Spleen (tissue), 11 donors: Measurements from ENCODE around the gene MRPL47. TPM values are rescaled to one million over a fixed set of nuclear protein-coding genes. Genes with fewer than 3 reads are reported as not detected.

Experiments
- DNase-seq: peaks from one replicate; pipeline ENCODE4 v3.0.0-alpha.2; 2020
- H3K27ac ChIP-seq, 8 donors: fragments of 200-600 bp; sonication (generic) in 7 of 8; 1 replicate in 4 of 8; 2 replicates in 4 of 8; pipeline versions ENCODE4 v1.5.0 to v1.8.0; 2016 to 2021; ENCODE audit warnings: inconsistent platforms in 4 of 8, mild to moderate bottlenecking in 4 of 8, moderate library complexity in 1 of 8
- H3K27me3 ChIP-seq, 7 donors: fragments of 200-600 bp; sonication (generic) in 6 of 7; replicated peaks in 1 of 7; 1 replicate in 4 of 7; 2 replicates in 3 of 7; pipeline versions ENCODE4 v1.5.0 to v1.8.0; 2016 to 2021; ENCODE audit warnings: inconsistent platforms in 3 of 7, mild to moderate bottlenecking in 1 of 7
- H3K36me3 ChIP-seq, 6 donors: fragments of 200-600 bp; sonication (generic) in 5 of 6; 1 replicate in 4 of 6; 2 replicates in 2 of 6; pipeline versions ENCODE4 v1.5.0 to v1.8.0; 2016 to 2021; ENCODE audit warnings: inconsistent platforms in 2 of 6
- H3K4me1 ChIP-seq, 6 donors: fragments of 200-600 bp; sonication (generic) in 5 of 6; 1 replicate in 3 of 6; 2 replicates in 3 of 6; pipeline versions ENCODE4 v1.5.0 to v1.8.0; 2016 to 2021; ENCODE audit warnings: inconsistent platforms in 3 of 6
- H3K4me3 ChIP-seq, 8 donors: fragments of 200-600 bp; sonication (generic) in 7 of 8; 1 replicate in 4 of 8; 2 replicates in 4 of 8; pipeline versions ENCODE4 v1.5.0 to v1.8.0; 2016 to 2021; ENCODE audit warnings: inconsistent platforms in 4 of 8, mild to moderate bottlenecking in 4 of 8, moderate library complexity in 2 of 8
- H3K9me3 ChIP-seq, 8 donors: fragments of 200-600 bp; sonication (generic) in 7 of 8; 1 replicate in 4 of 8; 2 replicates in 4 of 8; pipeline versions ENCODE4 v1.5.0 to v1.8.0; 2016 to 2021; ENCODE audit warnings: inconsistent platforms in 4 of 8
- CTCF ChIP-seq, 11 experiments: fragments of 200-600 bp in 7 of 11; fragments of 450-650 bp in 4 of 11; sonication (generic) in 4 of 11; IDR thresholded peaks in 8 of 11; conservative IDR thresholded peaks in 3 of 11; 1 replicate in 7 of 11; 2 replicates in 4 of 11; pipeline versions ENCODE4 v1.4.0 to v1.8.0; 2016 to 2021; ENCODE audit warnings: antibody characterized with exemption in 11 of 11, inconsistent platforms in 4 of 11, mild to moderate bottlenecking in 1 of 11
- POLR2A ChIP-seq, 3 donors: fragments of 450-650 bp; IDR thresholded peaks; one replicate each; pipeline ENCODE4 v1.5.1; 2017; ENCODE audit warnings: antibody characterized with exemption in 3 of 3, mild to moderate bottlenecking in 1 of 3
- POLR2AphosphoS5 ChIP-seq, 3 donors: sonication (generic); formaldehyde crosslinking; IDR thresholded peaks; one replicate each; pipeline ENCODE4 v1.5.1; 2017; ENCODE audit warnings: antibody characterized with exemption in 3 of 3
- WGBS, 5 donors: extraction: QIAGEN DNeasy Blood & Tissue Kit in 3 of 5; methylation state at CpG; one replicate each; pipeline versions ENCODE4 v1.1.5 to v1.1.7; 2013 to 2018; 5-methylcytosine and 5-hydroxymethylcytosine counted together
- intact Hi-C: fragments of 100-400 bp; cut with DNase I; formaldehyde crosslinking; loops from one replicate; pipeline ENCODE4 v1.15.0; 2023; ENCODE audit warnings: low total_unique reads
- polyA plus RNA-seq, 3 donors: library from polyadenylated mRNA; stranded (reverse); fragments of 200-250 nt; gene quantifications; one replicate each; pipeline ENCODE4 v1.2.1, GENCODE V29; 2013
- small RNA-seq, 4 donors: library from RNA; depleted of rRNA; stranded (forward); fragments of <200 nt; gene quantifications; one replicate each; pipeline ENCODE3, GENCODE V24; 2016
- total RNA-seq, 7 donors: library from RNA; depleted of rRNA in 3 of 7; stranded (reverse); fragments of >200 nt in 3 of 7; fragmentation: NEBNext Ultra II Directional in 4 of 7; extraction: Animal tissue kit (Norgen Biotek cat#: 25700) in 4 of 7; gene quantifications; one replicate each; pipeline versions ENCODE4 v1.1.0 to v1.2.1, GENCODE V29; 2016 to 2021
- donor health status: healthy with polysubstance abuse.
- donor health status: DM: no; HTN: no; CAD: no; lungs with moderate emphysema.
- donor health status: DM: no; HTN: no; CAD: no.
- donor health status: Bipolar disorder and iron deficiency.
- donor health status: healthy.
- donor health status: DM: no; HTN: no; CAD: no.
- donor health status: DM: yes; HTN: yes; CAD: no.

Gene MRPL47
- total and polyA plus RNA-seq, 10 donors = 17.8 to 43.2 (median 20.8) TPM

- no peaks in the 10 kb centered on the region for H3K36me3 ChIP-seq
- no peak overlapping the region for H3K4me3 ChIP-seq
- no peaks in the 10 kb centered on the region for H3K27me3 ChIP-seq
- H3K27ac ChIP-seq = no peak overlapping the region
- intact Hi-C loops = no loop called here
- TF ChIP-seq POLR2A (IDR thresholded peaks at IDR 0.05) (no peak), POLR2AphosphoS5 (IDR thresholded peaks at IDR 0.05) (no peak), CTCF (IDR thresholded peaks at IDR 0.05 in 8 of 11, conservative IDR thresholded peaks at IDR 0.05 in 3 of 11) (no peak)
- DNase-seq = no peak
- H3K4me1 ChIP-seq = no peaks in the 10 kb centered on the region
- H3K9me3 ChIP-seq = no peaks in the 10 kb centered on the region
Measured at GRCh38 chr3:179542375-179542774, 62.1 kb downstream of the MRPL47 start.

- Histone ChIP-seq H3K4me3 (no peak overlapping the region), H3K36me3 (no peaks in the 10 kb centered on the region), H3K27ac (no peak overlapping the region), H3K27me3 (no peaks in the 10 kb centered on the region), H3K9me3 (no peaks in the 10 kb centered on the region), H3K4me1 (no peaks in the 10 kb centered on the region)
- DNase-seq = no peak
- no peak for TF ChIP-seq CTCF (IDR thresholded peaks at IDR 0.05 in 8 of 11, conservative IDR thresholded peaks at IDR 0.05 in 3 of 11)
- no peak for TF ChIP-seq POLR2AphosphoS5 (IDR thresholded peaks at IDR 0.05)
- no peak for TF ChIP-seq POLR2A (IDR thresholded peaks at IDR 0.05)
- intact Hi-C loops = no loop called here
- WGBS, 5 donors = 92 to 100% (median 96%) methylated on average over 1 of the region's 1 CpG
Measured at GRCh38 chr3:179541596-179541995, 62.8 kb downstream of the MRPL47 start.

- TF ChIP-seq POLR2A (IDR thresholded peaks at IDR 0.05) (no peak), POLR2AphosphoS5 (IDR thresholded peaks at IDR 0.05) (no peak), CTCF (IDR thresholded peaks at IDR 0.05 in 8 of 11, conservative IDR thresholded peaks at IDR 0.05 in 3 of 11) (no peak)
- Histone ChIP-seq H3K36me3 (no peaks in the 10 kb centered on the region), H3K27me3 (no peaks in the 10 kb centered on the region), H3K4me1 (no peaks in the 10 kb centered on the region), H3K27ac (no peak overlapping the region), H3K4me3 (no peak overlapping the region), H3K9me3 (no peaks in the 10 kb centered on the region)
- no peak for DNase-seq
- 63 to 85% (median 78%) methylated on average over 2 of the region's 2 CpGs for WGBS, 5 donors
- intact Hi-C loops = no loop called here
Measured at GRCh38 chr3:179541094-179541493, 63.3 kb downstream of the MRPL47 start.

Small RNA genes within 50 kb of the gene (small RNA-seq; reads per million reads assigned to genes)
- gene AC090425.1 (0 reads per million in 4 donors), gene RF01210 (0 reads per million in 4 donors)

Other genes with a start within 250 kb of the MRPL47 start
- gene GNB4, start 153.2 kb downstream of the MRPL47 start, total RNA-seq = 10 to 100 TPM; 29.8 to 47.5 (median 42.7) TPM
- 10 to 100 TPM in 1 of 3 donors, 1 to 10 TPM in 2; 5.5 to 12.2 (median 8.9) TPM for gene GNB4, start 153.2 kb downstream of the MRPL47 start, polyA plus RNA-seq
- gene ACTL6A, start 41.7 kb downstream of the MRPL47 start, total RNA-seq = 10 to 100 TPM; 33.9 to 69.5 (median 45.5) TPM
- 10 to 100 TPM; 53.9 to 65.0 (median 54.6) TPM for gene ACTL6A, start 41.7 kb downstream of the MRPL47 start, polyA plus RNA-seq
- gene NDUFB5, start 156 bp upstream of the MRPL47 start, total RNA-seq = 100 to 1,000 TPM in 1 of 7 donors, 10 to 100 TPM in 6; 70.7 to 122 (median 82.6) TPM
- gene NDUFB5, start 156 bp upstream of the MRPL47 start, polyA plus RNA-seq = 100 to 1,000 TPM; 104 to 118 (median 111) TPM
- 1 to 10 TPM; 6.3 to 9.4 (median 7.7) TPM for gene USP13, start 48.4 kb upstream of the MRPL47 start, total RNA-seq
- 1 to 10 TPM; 1.1 to 2.0 (median 1.5) TPM for gene USP13, start 48.4 kb upstream of the MRPL47 start, polyA plus RNA-seq